Kidney glomerular epithelial cell (primary cell): ENCODE measurements around the gene SMYD5.

Experiments used
- DNase-seq: peaks from one replicate; lab custom pipeline; 2025; lab: John Stamatoyannopoulos, UW

The SMYD5 gene

GRCh38 chr2:73208258-73208657 lies 5.8 kb upstream of the SMYD5 start:
- DNase-seq, result no peak

- DNase-seq, result no peak
These were observed 4.0 kb upstream of the SMYD5 start for GRCh38 chr2:73210019-73210418.

- no peak for DNase-seq
These were observed 3.3 kb upstream of the SMYD5 start for GRCh38 chr2:73210696-73211095.

- no peak for DNase-seq
These were observed 2.0 kb upstream of the SMYD5 start for GRCh38 chr2:73212098-73212447.

- DNase-seq, result peak; percentile 31
These were observed 1.4 kb upstream of the SMYD5 start for GRCh38 chr2:73212448-73213176.

- no peak for DNase-seq
These were observed 1.2 kb downstream of the SMYD5 start for GRCh38 chr2:73215254-73215653.

GRCh38 chr2:73217160-73217559 lies 3.1 kb downstream of the SMYD5 start:
- DNase-seq, result no peak

GRCh38 chr2:73217826-73218225 lies 3.8 kb downstream of the SMYD5 start:
- DNase-seq, result no peak

- DNase-seq, result peak; percentile 9
These were observed 4.3 kb downstream of the SMYD5 start for GRCh38 chr2:73218298-73218697.

- no peak for DNase-seq
These were observed 9.8 kb downstream of the SMYD5 start for GRCh38 chr2:73223821-73224220.

GRCh38 chr2:73225513-73226360 lies 11.7 kb downstream of the SMYD5 start:
- no peak for DNase-seq

- no peak for DNase-seq
These were observed 13.0 kb downstream of the SMYD5 start for GRCh38 chr2:73227086-73227485.

GRCh38 chr2:73228631-73229030 lies 14.6 kb downstream of the SMYD5 start:
- no peak for DNase-seq

- DNase-seq, result no peak
These were observed 18.5 kb downstream of the SMYD5 start for GRCh38 chr2:73232403-73233153.

GRCh38 chr2:73233154-73233931 lies 19.3 kb downstream of the SMYD5 start, which contains the start of gene PRADC1:
Gene PRADC1, minus strand, starts transcription at chr2:73233239. Its CDS starts 79 bp downstream, at chr2:73233160.
- peak; percentile 99 for DNase-seq

- peak; percentile 75 for DNase-seq
These were observed 20.1 kb downstream of the SMYD5 start, which contains the start of gene CCT7 for GRCh38 chr2:73233932-73234832. Gene CCT7, plus strand, starts transcription at chr2:73234308. Its CDS starts 71 bp downstream, at chr2:73234379.

- no peak for DNase-seq
These were observed 21.4 kb downstream of the SMYD5 start for GRCh38 chr2:73235315-73236028.

GRCh38 chr2:73237168-73237567 lies 23.1 kb downstream of the SMYD5 start:
- no peak for DNase-seq

- DNase-seq, result no peak
These were observed 24.1 kb downstream of the SMYD5 start for GRCh38 chr2:73238149-73238548.

GRCh38 chr2:73238976-73239375 lies 24.9 kb downstream of the SMYD5 start:
- DNase-seq, result no peak
